ENCODE measurements around the gene B4GALT5.

B4GALT5 gene

GRCh38 chr20:49750611-49751396, 37.1 kb upstream of the B4GALT5 start:
- peaks cover 17% of the 10 kb centered on the region for H3K4me1 ChIP-seq (ENCODE audit: control insufficient read depth, insufficient read depth, low read length)
- H3K9ac ChIP-seq (ENCODE audit: low read length), result no peak overlapping the region
- H3K36me3 ChIP-seq (ENCODE audit: control insufficient read depth, insufficient read depth, low read length), result no peaks in the 10 kb centered on the region
- H3K9me3 ChIP-seq (ENCODE audit: control insufficient read depth, low read length), result no peaks in the 10 kb centered on the region
- no peaks in the 10 kb centered on the region for H3K27me3 ChIP-seq (ENCODE audit: control insufficient read depth, insufficient read depth, low read length)
- no peak overlapping the region for H3K4me3 ChIP-seq (ENCODE audit: low read length)

GRCh38 chr20:49749625-49750024, 35.9 kb upstream of the B4GALT5 start:
- H3K4me1 ChIP-seq (ENCODE audit: control insufficient read depth, insufficient read depth, low read length), result peaks cover 17% of the 10 kb centered on the region
- no peaks in the 10 kb centered on the region for H3K36me3 ChIP-seq (ENCODE audit: control insufficient read depth, insufficient read depth, low read length)
- no peaks in the 10 kb centered on the region for H3K9me3 ChIP-seq (ENCODE audit: control insufficient read depth, low read length)
- H3K27me3 ChIP-seq (ENCODE audit: control insufficient read depth, insufficient read depth, low read length), result no peaks in the 10 kb centered on the region
- no peak overlapping the region for H3K4me3 ChIP-seq (ENCODE audit: low read length)
- no peak overlapping the region for H3K9ac ChIP-seq (ENCODE audit: low read length)

GRCh38 chr20:49748525-49748838, 34.8 kb upstream of the B4GALT5 start:
- Histone ChIP-seq H3K9ac (ENCODE audit: low read length) (no peak overlapping the region), H3K4me3 (ENCODE audit: low read length) (no peak overlapping the region)

GRCh38 chr20:49747707-49748524, 34.2 kb upstream of the B4GALT5 start:
- H3K9ac ChIP-seq (ENCODE audit: low read length), result no peak overlapping the region
- no peaks in the 10 kb centered on the region for H3K27me3 ChIP-seq (ENCODE audit: control insufficient read depth, insufficient read depth, low read length)
- H3K36me3 ChIP-seq (ENCODE audit: control insufficient read depth, insufficient read depth, low read length), result no peaks in the 10 kb centered on the region
- H3K4me1 ChIP-seq (ENCODE audit: control insufficient read depth, insufficient read depth, low read length), result peaks cover 17% of the 10 kb centered on the region
- no peak overlapping the region for H3K4me3 ChIP-seq (ENCODE audit: low read length)
- no peaks in the 10 kb centered on the region for H3K9me3 ChIP-seq (ENCODE audit: control insufficient read depth, low read length)

More at GRCh38 chr20:49748525-49748838, 34.8 kb upstream of the B4GALT5 start:
- H3K36me3 ChIP-seq (ENCODE audit: control insufficient read depth, insufficient read depth, low read length), result no peaks in the 10 kb centered on the region
- H3K9me3 ChIP-seq (ENCODE audit: control insufficient read depth, low read length), result no peaks in the 10 kb centered on the region
- H3K4me1 ChIP-seq (ENCODE audit: control insufficient read depth, insufficient read depth, low read length), result peaks cover 17% of the 10 kb centered on the region
- H3K27me3 ChIP-seq (ENCODE audit: control insufficient read depth, insufficient read depth, low read length), result no peaks in the 10 kb centered on the region

- H3K4me3 ChIP-seq (ENCODE audit: low read length), result no peak overlapping the region
- no peak overlapping the region for H3K9ac ChIP-seq (ENCODE audit: low read length)
- no peaks in the 10 kb centered on the region for H3K36me3 ChIP-seq (ENCODE audit: control insufficient read depth, insufficient read depth, low read length)
- peaks cover 6% of the 10 kb centered on the region for H3K4me1 ChIP-seq (ENCODE audit: control insufficient read depth, insufficient read depth, low read length)
- no peaks in the 10 kb centered on the region for H3K9me3 ChIP-seq (ENCODE audit: control insufficient read depth, low read length)
- no peaks in the 10 kb centered on the region for H3K27me3 ChIP-seq (ENCODE audit: control insufficient read depth, insufficient read depth, low read length)
These were observed 29.3 kb upstream of the B4GALT5 start for GRCh38 chr20:49742948-49743347.

- Histone ChIP-seq H3K4me1 (ENCODE audit: control insufficient read depth, insufficient read depth, low read length) (no peaks in the 10 kb centered on the region), H3K9me3 (ENCODE audit: control insufficient read depth, low read length) (no peaks in the 10 kb centered on the region), H3K27me3 (ENCODE audit: control insufficient read depth, insufficient read depth, low read length) (no peaks in the 10 kb centered on the region), H3K9ac (ENCODE audit: low read length) (no peak overlapping the region), H3K4me3 (ENCODE audit: low read length) (no peak overlapping the region), H3K36me3 (ENCODE audit: control insufficient read depth, insufficient read depth, low read length) (no peaks in the 10 kb centered on the region)
These were observed 28.3 kb upstream of the B4GALT5 start for GRCh38 chr20:49741977-49742376.

GRCh38 chr20:49740807-49741206, 27.1 kb upstream of the B4GALT5 start:
- H3K4me1 ChIP-seq (ENCODE audit: control insufficient read depth, insufficient read depth, low read length), result no peaks in the 10 kb centered on the region
- H3K27me3 ChIP-seq (ENCODE audit: control insufficient read depth, insufficient read depth, low read length), result no peaks in the 10 kb centered on the region
- H3K4me3 ChIP-seq (ENCODE audit: low read length), result no peak overlapping the region
- no peak overlapping the region for H3K9ac ChIP-seq (ENCODE audit: low read length)
- no peaks in the 10 kb centered on the region for H3K36me3 ChIP-seq (ENCODE audit: control insufficient read depth, insufficient read depth, low read length)
- no peaks in the 10 kb centered on the region for H3K9me3 ChIP-seq (ENCODE audit: control insufficient read depth, low read length)

- H3K4me3 ChIP-seq (ENCODE audit: low read length), result no peak overlapping the region
- H3K27me3 ChIP-seq (ENCODE audit: control insufficient read depth, insufficient read depth, low read length), result no peaks in the 10 kb centered on the region
- H3K9ac ChIP-seq (ENCODE audit: low read length), result no peak overlapping the region
- H3K9me3 ChIP-seq (ENCODE audit: control insufficient read depth, low read length), result no peaks in the 10 kb centered on the region
- no peaks in the 10 kb centered on the region for H3K36me3 ChIP-seq (ENCODE audit: control insufficient read depth, insufficient read depth, low read length)
- no peaks in the 10 kb centered on the region for H3K4me1 ChIP-seq (ENCODE audit: control insufficient read depth, insufficient read depth, low read length)
These were observed 25.4 kb upstream of the B4GALT5 start for GRCh38 chr20:49739042-49739441.

- Histone ChIP-seq H3K9me3 (ENCODE audit: control insufficient read depth, low read length) (no peaks in the 10 kb centered on the region), H3K4me3 (ENCODE audit: low read length) (no peak overlapping the region), H3K4me1 (ENCODE audit: control insufficient read depth, insufficient read depth, low read length) (no peaks in the 10 kb centered on the region), H3K27me3 (ENCODE audit: control insufficient read depth, insufficient read depth, low read length) (no peaks in the 10 kb centered on the region), H3K36me3 (ENCODE audit: control insufficient read depth, insufficient read depth, low read length) (no peaks in the 10 kb centered on the region), H3K9ac (ENCODE audit: low read length) (no peak overlapping the region)
These were observed 23.6 kb upstream of the B4GALT5 start for GRCh38 chr20:49737260-49737659.

- Histone ChIP-seq H3K36me3 (ENCODE audit: control insufficient read depth, insufficient read depth, low read length) (no peaks in the 10 kb centered on the region), H3K4me1 (ENCODE audit: control insufficient read depth, insufficient read depth, low read length) (peaks cover 14% of the 10 kb centered on the region), H3K9me3 (ENCODE audit: control insufficient read depth, low read length) (no peaks in the 10 kb centered on the region), H3K4me3 (ENCODE audit: low read length) (no peak overlapping the region), H3K9ac (ENCODE audit: low read length) (no peak overlapping the region), H3K27me3 (ENCODE audit: control insufficient read depth, insufficient read depth, low read length) (no peaks in the 10 kb centered on the region)
These were observed 16.1 kb upstream of the B4GALT5 start for GRCh38 chr20:49729780-49730179.

- Histone ChIP-seq H3K36me3 (ENCODE audit: control insufficient read depth, insufficient read depth, low read length) (no peaks in the 10 kb centered on the region), H3K9me3 (ENCODE audit: control insufficient read depth, low read length) (no peaks in the 10 kb centered on the region), H3K4me3 (ENCODE audit: low read length) (no peak overlapping the region), H3K4me1 (ENCODE audit: control insufficient read depth, insufficient read depth, low read length) (peaks cover 18% of the 10 kb centered on the region), H3K9ac (ENCODE audit: low read length) (no peak overlapping the region), H3K27me3 (ENCODE audit: control insufficient read depth, insufficient read depth, low read length) (no peaks in the 10 kb centered on the region)
These were observed 14.5 kb upstream of the B4GALT5 start for GRCh38 chr20:49727894-49728885.
